HS-27A (cell line): ENCODE measurements around the gene CSTB.

Experiments
- DNase-seq: peaks from one replicate; pipeline ENCODE4 v3.0.0-alpha.2; 2012; ENCODE audit warnings: low read depth, missing footprints

CSTB gene

DNA sequence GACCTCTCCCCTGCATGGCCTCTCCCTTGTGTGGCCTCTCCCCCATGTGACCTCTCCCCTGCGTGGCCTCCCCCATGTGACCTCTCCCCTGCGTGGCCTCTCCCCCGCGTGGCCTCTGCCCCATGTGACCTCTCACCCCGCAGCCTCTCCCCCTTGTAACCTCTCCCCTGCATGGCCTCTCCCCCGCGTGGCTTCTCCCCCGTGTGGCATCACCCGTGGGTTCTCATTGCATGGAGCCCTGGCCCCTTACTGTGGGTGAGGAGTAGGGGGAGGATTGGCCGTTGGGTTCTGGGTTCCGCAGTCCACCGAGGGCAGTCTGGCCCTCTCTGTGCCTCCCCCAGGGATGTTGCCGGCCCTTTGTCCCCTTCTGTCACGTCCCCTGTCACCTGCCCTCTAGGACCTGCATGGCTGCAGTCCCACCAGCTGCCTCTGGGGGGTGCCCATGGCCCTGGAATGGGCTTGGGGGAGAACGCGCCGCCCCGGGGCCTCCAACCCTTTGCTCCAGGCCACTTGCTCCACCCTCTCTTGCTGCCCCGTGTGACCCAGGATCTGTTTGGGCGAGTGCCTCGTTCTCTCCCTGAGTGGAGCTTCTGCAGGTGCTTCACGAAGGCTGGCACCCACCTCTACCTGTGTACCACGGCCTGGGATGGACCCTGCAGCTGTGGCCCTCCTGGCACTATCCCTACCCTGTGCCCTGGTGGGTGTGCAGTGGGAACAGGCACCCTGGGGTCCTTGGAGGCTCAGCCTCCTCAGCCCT is 34.6 kb upstream of the CSTB start:
- DNase-seq: peak; percentile 24

- DNase-seq: no peak
Observed at GRCh38 chr21:43809853-43810504, 33.9 kb upstream of the CSTB start.

DNA sequence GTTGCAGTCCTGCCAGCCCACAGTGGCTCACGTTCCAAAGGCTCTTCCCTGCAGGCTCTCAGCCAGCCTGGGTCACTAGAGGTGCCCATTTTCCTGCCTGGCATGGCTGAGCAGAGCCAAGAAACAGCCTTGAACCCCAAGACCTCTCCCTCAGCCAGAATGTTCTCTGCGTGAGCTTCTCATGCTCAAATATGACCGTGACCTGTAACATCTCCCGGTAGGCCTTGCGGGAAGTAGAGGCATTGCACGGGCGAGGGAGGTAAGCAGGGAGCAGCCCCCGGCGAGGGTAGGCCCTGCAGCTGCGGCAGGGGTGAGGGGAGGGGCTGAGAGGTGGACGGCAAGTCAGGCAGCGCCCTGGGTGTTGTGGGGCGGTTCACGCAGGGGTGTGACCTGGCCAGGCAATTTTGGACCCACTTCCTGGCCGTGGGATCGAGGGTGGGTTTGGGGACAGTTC is 33.3 kb upstream of the CSTB start:
- DNase-seq: no peak

- no peak for DNase-seq
Observed at GRCh38 chr21:43808832-43809251, 32.7 kb upstream of the CSTB start.

- DNase-seq: no peak
Observed at GRCh38 chr21:43808367-43808766, 32.3 kb upstream of the CSTB start.

- DNase-seq: no peak
Observed at GRCh38 chr21:43806017-43806710, 30.1 kb upstream of the CSTB start.

- DNase-seq: no peak
Observed at GRCh38 chr21:43805275-43805800, 29.2 kb upstream of the CSTB start.

- no peak for DNase-seq
Observed at GRCh38 chr21:43803558-43804300, 27.6 kb upstream of the CSTB start.

DNA sequence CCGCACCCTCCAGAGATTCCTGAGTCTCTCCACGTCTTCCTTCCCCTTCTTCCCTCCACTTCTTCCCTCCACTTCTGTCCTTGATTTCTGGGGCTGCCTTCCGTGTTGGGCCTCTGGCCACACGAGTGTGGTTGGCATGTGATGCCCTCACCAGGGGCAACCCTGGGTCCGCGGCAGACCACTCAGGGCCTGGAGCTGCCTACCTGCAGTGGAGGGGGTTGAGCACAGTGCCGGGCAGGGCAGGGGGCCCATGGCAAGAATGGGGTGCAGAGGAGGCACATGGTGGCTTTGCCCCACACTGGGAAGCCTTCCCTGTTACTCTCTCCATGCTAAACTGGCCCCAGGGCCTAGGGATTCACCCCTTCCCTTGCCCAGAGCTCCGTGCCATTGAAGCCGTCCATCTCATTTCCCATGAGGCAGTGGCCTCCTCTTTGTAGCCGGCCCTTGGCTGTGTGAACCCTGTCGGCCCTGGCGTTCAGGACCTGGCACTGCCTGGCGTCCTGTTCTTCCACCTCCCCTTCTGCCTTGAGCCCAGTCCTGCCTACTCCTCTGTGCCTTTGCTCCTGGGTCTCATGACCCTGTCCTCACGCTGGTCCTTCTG is 26.7 kb upstream of the CSTB start:
- DNase-seq: no peak

DNA sequence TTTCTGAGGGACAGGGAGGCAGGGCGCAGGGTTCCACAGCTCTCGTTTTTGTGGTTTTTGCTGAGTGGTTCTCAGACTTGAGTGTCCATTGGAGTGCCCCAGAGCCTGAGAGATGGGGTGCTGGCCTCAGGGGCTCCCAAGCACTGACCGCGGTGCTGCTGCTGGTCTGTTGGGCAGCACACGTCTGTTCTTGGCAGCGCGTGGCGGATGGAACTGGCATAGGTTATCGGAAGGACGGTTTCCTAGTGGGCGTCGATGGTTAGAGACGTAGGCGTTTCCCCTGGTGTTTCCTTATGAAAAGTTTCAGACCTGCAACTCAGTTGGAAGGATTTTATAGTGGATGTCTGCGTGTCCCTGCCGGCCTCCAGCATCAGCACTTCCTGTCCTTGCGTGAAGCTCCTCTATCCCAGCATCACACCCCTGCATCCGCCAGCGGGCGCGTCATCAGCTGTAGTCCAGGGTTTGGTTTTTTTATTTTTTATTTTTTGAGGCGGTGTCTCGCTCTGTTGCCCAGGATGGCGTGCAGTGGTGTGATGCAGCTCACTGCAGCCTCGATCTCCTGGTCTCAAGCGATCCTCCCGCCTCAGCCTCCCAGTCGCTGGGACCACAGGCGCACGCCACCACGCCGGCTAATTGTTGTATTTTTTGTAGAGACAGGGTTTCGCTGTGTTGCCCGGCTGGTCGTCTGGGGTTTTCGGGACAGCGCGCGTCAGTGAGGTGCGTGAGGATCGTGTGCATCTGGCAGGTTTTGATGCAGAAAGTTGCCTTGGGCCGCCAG is 25.1 kb upstream of the CSTB start:
- DNase-seq: no peak

DNA sequence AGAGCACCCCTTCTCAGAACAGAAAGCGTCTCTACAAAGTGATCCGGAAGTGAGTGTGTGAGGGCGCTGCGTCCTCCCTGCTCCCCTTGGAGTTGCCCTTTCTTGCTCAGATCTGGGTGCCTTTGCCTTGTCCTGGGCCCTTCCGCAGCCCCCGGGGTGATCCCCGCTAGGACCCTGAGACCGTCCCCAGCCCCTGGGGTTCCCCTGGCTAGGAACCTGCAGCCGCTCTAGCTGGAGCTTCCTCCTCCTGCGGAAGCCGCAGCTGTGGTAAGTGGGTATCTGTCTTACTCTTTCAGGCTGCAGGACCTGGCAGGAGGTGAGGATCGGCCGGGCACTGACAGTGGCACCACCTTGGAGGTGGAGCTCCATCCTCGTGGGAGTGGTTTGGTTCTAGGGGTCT is 24.5 kb upstream of the CSTB start:
- no peak for DNase-seq

GRCh38 chr21:43800124-43800523 is 24.0 kb upstream of the CSTB start:
- DNase-seq: no peak

DNA sequence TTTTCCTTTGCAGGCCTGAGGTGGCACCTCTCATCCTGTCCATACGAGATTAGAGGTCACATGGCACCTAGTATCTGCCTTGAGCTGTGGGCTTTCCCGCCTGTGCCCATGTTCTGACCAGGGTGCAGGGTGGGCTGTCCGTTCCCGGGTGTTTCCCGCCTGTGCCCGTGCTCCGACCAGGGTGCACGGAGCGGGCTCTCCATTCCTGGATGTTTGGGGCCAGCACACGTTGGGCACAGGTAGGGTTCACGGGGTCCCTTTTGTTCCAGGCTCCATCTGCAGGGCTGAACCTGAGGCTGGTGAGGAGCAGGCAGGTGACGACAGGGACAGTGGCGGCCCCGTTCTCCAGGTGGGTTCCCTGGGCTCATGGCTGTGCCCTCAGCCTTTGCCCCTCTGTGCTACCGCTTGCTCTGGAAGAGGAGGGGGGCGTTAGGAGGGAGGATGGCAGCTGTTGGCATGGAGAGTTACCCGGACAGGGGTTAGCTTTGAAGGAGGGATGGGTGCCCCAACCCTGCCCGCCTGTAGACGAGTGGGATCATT is 23.3 kb upstream of the CSTB start:
- DNase-seq: no peak

DNA sequence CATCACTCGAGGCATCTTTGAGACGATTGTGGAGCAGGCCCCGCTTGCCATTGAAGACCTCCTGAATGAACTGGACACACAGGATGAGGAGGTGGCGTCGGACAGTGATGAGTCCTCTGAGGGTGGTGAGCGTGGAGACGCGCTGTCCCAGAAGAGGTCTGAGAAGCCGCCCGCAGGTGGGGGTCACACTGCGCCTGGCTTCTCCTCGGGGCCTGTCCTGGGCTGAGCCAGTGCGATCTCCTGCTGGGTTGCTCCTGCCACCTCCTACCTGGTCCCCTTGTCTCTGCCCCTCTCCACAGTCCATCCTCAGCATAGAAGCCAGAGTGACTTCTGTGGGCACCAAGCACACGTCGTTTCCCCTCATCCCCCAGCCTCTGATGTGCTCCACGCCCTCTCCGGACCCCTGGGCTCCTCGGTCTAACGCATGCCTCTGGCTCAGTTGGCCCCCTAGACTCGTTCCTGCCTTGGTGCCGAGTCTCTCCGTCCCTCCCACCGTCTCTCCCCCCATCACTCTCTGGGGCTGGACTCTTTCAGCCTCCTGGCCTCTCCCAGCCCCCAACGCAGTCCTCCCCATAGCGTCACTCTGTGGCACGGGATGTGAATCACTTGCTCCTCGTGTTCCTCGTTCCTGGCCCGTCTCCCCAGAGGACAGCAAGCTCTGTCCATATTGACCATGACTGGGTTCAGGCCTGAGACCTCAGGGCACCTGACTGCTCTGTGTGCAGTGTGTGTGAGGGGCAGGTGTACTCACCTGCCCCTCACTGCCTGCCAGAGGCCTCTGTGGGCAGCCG is 22.0 kb upstream of the CSTB start:
- no peak for DNase-seq

- DNase-seq: no peak
Observed at GRCh38 chr21:43797415-43797814, 21.3 kb upstream of the CSTB start.

GRCh38 chr21:43794857-43795256 is 18.7 kb upstream of the CSTB start:
- DNase-seq: no peak

DNA sequence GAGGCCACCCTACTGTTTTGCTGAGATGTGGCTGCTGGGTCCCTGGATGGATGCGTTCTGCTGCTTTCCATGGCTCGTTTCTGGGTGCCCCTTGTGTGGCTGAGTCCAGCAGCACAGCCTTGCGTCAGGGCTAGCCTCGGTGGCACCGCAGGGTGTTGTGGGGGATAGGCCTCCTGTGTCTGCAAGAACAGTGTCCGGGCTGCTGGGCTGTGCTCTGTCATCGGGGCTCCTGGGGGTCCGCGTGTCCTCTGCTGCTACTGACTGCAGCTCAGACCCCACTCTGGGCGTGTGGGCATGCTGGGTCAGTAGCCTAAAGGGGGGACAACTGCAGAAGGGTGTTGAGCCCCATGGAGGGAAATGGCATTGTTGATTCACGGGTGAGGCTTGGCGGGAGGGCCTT is 18.2 kb upstream of the CSTB start:
- no peak for DNase-seq

DNA sequence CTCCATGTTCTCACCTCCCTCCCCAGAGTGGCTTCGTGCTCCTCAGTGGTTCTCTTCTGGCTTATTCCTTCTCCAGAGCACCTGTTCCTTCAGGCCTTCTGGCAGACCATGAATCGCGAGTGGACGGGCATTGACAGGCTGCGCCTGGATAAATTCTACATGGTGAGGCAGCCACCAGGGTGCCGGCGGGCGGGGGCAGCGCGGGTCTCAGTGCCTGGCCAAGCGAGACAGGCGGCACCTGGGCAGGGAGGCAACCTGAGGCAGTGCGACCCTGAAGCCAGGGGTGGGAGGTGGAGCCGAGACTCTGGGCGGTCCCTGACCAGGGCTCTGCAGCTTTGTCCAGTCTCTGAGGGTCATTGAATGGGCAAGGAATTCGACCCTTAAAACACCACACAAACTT is 17.1 kb upstream of the CSTB start:
- DNase-seq: no peak

DNA sequence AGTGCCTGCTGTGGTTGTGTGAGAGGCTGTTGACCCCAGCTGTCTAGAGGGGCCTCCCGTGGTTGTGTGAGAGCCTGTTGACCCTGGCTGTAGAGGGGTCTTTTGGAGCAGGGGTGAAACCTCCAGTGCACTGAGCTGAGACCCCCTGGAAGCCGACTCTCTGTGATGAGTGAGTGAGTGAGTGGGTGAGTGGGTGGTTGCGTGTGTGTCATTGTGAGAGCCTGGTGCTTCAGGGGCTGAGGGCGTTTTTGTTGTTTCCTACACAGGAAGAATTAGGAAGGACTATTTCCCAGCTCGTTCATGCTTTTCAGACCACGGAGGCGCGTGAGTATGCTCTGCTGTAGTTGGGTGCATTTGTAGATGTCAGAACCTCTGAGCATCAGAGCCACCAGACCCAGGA is 16.3 kb upstream of the CSTB start:
- no peak for DNase-seq

DNA sequence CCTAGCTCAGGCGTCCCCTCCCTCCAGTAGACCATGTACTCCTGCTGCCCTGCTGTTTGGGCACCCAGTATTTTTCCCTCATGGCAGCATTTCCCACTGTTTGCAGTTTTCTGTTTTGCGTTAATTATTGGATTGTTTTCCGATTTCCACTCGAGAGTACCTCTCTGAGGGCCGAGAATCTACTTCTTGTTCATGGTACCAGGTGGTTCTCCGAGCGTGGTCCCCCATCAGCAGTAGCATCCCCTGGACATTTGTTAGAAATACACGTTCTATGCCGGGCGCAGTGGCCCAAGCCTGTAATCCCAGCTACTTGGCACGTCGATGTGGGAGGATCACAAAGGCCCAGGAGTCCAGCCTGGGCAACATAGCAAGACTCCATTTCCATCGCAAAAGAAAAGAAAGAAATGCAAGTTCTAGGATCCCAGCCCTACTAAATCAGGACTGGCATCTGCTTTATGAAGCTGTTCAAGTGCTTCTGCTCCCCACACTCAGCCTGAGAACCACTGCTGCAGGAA is 14.0 kb upstream of the CSTB start:
- no peak for DNase-seq
